DMS53 (cell line): ENCODE data around the gene MET.
"Not testable (repeated sequence)": the region's sequence is repeated elsewhere in the genome, so short reads cannot be mapped to it uniquely, and the experiment has no call there.

Source experiments
- DNase-seq: peaks from one replicate; lab custom pipeline; 2025; lab: John Stamatoyannopoulos, UW

The MET gene

GRCh38 chr7:116671681-116672595 lies at the start of gene MET:
Gene MET (plus strand): TSS chr7:116672196. CDS start chr7:116699085, 26,889 bp downstream.
- DNase-seq = peak; percentile 96

- DNase-seq = no peak
These were observed 45.1 kb upstream of the MET start for GRCh38 chr7:116626886-116627285.

- no peak for DNase-seq
These were observed 42.9 kb upstream of the MET start for GRCh38 chr7:116629051-116629463.

- DNase-seq = peak; percentile 50
These were observed 41.6 kb upstream of the MET start for GRCh38 chr7:116630357-116630756.

GRCh38 chr7:116630932-116631671 lies 40.9 kb upstream of the MET start:
- DNase-seq = peak; percentile 97

- DNase-seq = no peak
These were observed 40.3 kb upstream of the MET start for GRCh38 chr7:116631676-116632075.

- no peak for DNase-seq
These were observed 39.6 kb upstream of the MET start for GRCh38 chr7:116632384-116632783.

GRCh38 chr7:116633131-116633988 lies 38.6 kb upstream of the MET start:
- no peak for DNase-seq

- no peak for DNase-seq
These were observed 35.0 kb upstream of the MET start for GRCh38 chr7:116636997-116637396.

- DNase-seq = not testable (repeated sequence)
These were observed 33.4 kb upstream of the MET start for GRCh38 chr7:116638592-116638991.

- no peak for DNase-seq
These were observed 30.3 kb upstream of the MET start for GRCh38 chr7:116641551-116642153.

- peak; percentile 68 for DNase-seq
These were observed 28.8 kb upstream of the MET start for GRCh38 chr7:116643148-116643547.

GRCh38 chr7:116644628-116645027 lies 27.4 kb upstream of the MET start:
- no peak for DNase-seq

- no peak for DNase-seq
These were observed 24.7 kb upstream of the MET start for GRCh38 chr7:116647290-116647689.

- DNase-seq = no peak
These were observed 24.1 kb upstream of the MET start for GRCh38 chr7:116647861-116648260.

GRCh38 chr7:116650436-116650835 lies 21.6 kb upstream of the MET start:
- no peak for DNase-seq

GRCh38 chr7:116652793-116653192 lies 19.2 kb upstream of the MET start:
- no peak for DNase-seq

- DNase-seq = peak; percentile 80
These were observed 18.8 kb upstream of the MET start for GRCh38 chr7:116653204-116653603.

GRCh38 chr7:116653646-116654045 lies 18.4 kb upstream of the MET start:
- no peak for DNase-seq

- not testable (repeated sequence) for DNase-seq
These were observed 12.7 kb upstream of the MET start for GRCh38 chr7:116659248-116659647.

GRCh38 chr7:116661865-116662264 lies 10.1 kb upstream of the MET start:
- DNase-seq = no peak

GRCh38 chr7:116663744-116664143 lies 8.3 kb upstream of the MET start:
- no peak for DNase-seq
